ENCODE results near the gene TCF12.

The TCF12 gene

GRCh38 chr15:56964182-56964581 lies 45.7 kb downstream of the TCF12 start:
- H3K4me3 ChIP-seq (ENCODE audit: low read depth, low read length) = no peak overlapping the region
- ChIA-PET CTCF (interaction anchor here (1.2 to 1.4 kb wide), 3 partner anchors 9 to 183 kb away, joined by 4 to 5 read pairs (median 5); no protein-coding TSS in a partner anchor), POLR2A (interaction anchor here (1.0 kb wide), 1 partner anchor 25 kb away, joined by 3 read pairs; no protein-coding TSS in a partner anchor)
- DNase-seq (ENCODE audit: low read depth, low spot score) = no peak
- TF ChIP-seq CTCF (IDR thresholded peaks at IDR 0.05; ENCODE audit: insufficient read depth, low read length, missing control alignments) = no peak

GRCh38 chr15:56965231-56966013 lies 47.0 kb downstream of the TCF12 start:
- CTCF ChIA-PET = interaction anchor here (1.0 kb wide), 1 partner anchor 476 kb away, joined by 4 read pairs; no protein-coding TSS in a partner anchor
- TF ChIP-seq CTCF (IDR thresholded peaks at IDR 0.05; ENCODE audit: insufficient read depth, low read length, missing control alignments) = no peak
- POLR2A ChIA-PET = no interaction called here
- no peak overlapping the region for H3K4me3 ChIP-seq (ENCODE audit: low read depth, low read length)
- no peak for DNase-seq (ENCODE audit: low read depth, low spot score)

- no peak for TF ChIP-seq CTCF (IDR thresholded peaks at IDR 0.05; ENCODE audit: insufficient read depth, low read length, missing control alignments)
- no peak overlapping the region for H3K4me3 ChIP-seq (ENCODE audit: low read depth, low read length)
- ChIA-PET POLR2A (no interaction called here), CTCF (no interaction called here)
- DNase-seq (ENCODE audit: low read depth, low spot score) = no peak
These were observed 48.9 kb downstream of the TCF12 start for GRCh38 chr15:56967336-56967735.

- no peak for TF ChIP-seq CTCF (IDR thresholded peaks at IDR 0.05; ENCODE audit: insufficient read depth, low read length, missing control alignments)
- no peak overlapping the region for H3K4me3 ChIP-seq (ENCODE audit: low read depth, low read length)
- ChIA-PET CTCF (interaction anchor here (1.2 kb wide), 1 partner anchor 170 kb away, joined by 3 read pairs; no protein-coding TSS in a partner anchor), POLR2A (no interaction called here)
- no peak for DNase-seq (ENCODE audit: low read depth, low spot score)
These were observed 49.8 kb downstream of the TCF12 start for GRCh38 chr15:56968256-56968655.

- no peak for TF ChIP-seq CTCF (IDR thresholded peaks at IDR 0.05; ENCODE audit: insufficient read depth, low read length, missing control alignments)
- CTCF ChIA-PET = interaction anchor here (0.6 to 1.2 kb wide), 2 partner anchors 169 to 170 kb away, joined by 3 read pairs; no protein-coding TSS in a partner anchor
- DNase-seq (ENCODE audit: low read depth, low spot score) = no peak
- no peak overlapping the region for H3K4me3 ChIP-seq (ENCODE audit: low read depth, low read length)
- POLR2A ChIA-PET = no interaction called here
These were observed 50.4 kb downstream of the TCF12 start for GRCh38 chr15:56968821-56969220.

GRCh38 chr15:56969265-56969895 lies 50.9 kb downstream of the TCF12 start:
- no peak for DNase-seq (ENCODE audit: low read depth, low spot score)
- ChIA-PET CTCF (interaction anchor here (0.6 to 1.2 kb wide), 2 partner anchors 169 kb away, joined by 3 read pairs; no protein-coding TSS in a partner anchor), POLR2A (no interaction called here)
- no peak overlapping the region for H3K4me3 ChIP-seq (ENCODE audit: low read depth, low read length)
- no peak for TF ChIP-seq CTCF (IDR thresholded peaks at IDR 0.05; ENCODE audit: insufficient read depth, low read length, missing control alignments)
